Globus pallidus (tissue), 1 donor: ENCODE measurements around the gene SP140L.
"Not testable (repeated sequence)": the region's sequence is repeated elsewhere in the genome, so short reads cannot be mapped to it uniquely, and the experiment has no call there.

Experiments used
- DNase-seq: peaks from one replicate; pipeline ENCODE4 v3.0.0-alpha.2; 2015; ENCODE audit warnings: low spot score

The SP140L gene

GRCh38 chr2:230326453-230327417 is at the start of gene SP140L:
SP140L (plus strand) TSS chr2:230327193; CDS start chr2:230327270, 77 bp downstream.
- DNase-seq: peak; percentile 26

DNA sequence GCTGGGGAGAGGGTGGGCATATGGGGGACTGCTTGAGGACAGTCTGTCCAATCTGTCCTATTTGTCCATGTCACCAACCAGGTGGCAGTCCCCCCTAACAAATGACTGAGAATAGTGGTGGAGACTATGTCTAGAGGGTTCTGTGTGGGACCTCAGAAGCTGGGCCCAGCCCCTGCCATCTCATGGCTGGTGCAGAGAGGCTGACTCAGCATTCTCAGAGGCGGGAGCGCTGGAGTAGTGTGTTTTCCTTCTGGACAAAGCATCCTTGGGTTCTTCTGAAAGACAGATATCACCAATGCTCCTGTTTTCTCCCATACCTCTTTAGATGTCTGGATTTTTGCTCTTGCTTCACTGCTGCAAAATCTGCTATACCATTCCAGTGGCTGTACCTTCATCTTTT is 44.1 kb upstream of the SP140L start:
- DNase-seq: no peak

- no peak for DNase-seq
These were observed 40.9 kb upstream of the SP140L start for GRCh38 chr2:230286048-230286447.

GRCh38 chr2:230289311-230289710 is 37.7 kb upstream of the SP140L start:
- DNase-seq: not testable (repeated sequence)

- DNase-seq: no peak
These were observed 31.8 kb upstream of the SP140L start for GRCh38 chr2:230295192-230295591.

- DNase-seq: no peak
These were observed 30.1 kb upstream of the SP140L start for GRCh38 chr2:230296917-230297316.

GRCh38 chr2:230299618-230300017 is 27.4 kb upstream of the SP140L start:
- no peak for DNase-seq

DNA sequence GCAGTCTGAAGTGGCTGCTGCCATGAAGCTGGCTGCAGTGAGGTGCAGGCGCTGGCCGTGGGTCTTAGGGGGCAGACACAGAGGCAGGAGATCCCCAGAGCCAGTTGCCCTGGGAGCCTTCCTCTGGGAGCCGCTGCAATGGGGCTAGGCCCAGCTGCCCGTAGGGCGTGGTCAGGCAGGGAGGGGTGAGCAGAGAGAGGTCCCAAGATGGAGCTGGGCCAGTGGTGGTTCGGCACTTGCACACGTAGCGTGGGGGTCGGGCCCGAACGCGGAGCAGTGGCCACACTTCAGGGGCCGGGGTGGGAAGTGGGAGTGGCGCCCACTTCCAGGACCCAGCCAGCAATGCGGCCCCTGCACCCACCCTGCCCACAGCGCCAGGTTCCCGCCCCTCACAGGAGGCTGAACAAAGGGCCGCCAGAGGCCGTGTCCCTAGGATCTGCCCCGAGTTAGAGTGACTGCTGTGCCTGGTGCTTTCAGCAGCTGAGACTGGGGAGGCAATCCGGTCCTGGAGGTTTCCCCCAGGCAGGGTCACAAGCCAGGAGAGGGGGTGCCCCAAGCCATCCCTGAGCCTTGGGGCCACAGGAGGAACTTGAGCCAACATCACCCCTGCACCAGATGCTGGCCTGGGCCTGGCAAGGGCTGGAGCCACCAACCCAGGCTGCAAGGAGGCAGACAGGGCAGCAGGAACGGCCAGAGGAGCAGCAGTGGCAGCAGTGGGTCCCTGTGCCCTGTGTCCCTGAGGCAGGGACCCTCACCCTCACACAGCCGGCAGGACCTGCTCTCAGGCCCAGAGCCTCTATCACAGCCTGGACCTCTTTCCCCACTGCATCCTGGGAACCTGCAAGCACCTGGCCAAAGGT is 21.3 kb upstream of the SP140L start:
- no peak for DNase-seq

DNA sequence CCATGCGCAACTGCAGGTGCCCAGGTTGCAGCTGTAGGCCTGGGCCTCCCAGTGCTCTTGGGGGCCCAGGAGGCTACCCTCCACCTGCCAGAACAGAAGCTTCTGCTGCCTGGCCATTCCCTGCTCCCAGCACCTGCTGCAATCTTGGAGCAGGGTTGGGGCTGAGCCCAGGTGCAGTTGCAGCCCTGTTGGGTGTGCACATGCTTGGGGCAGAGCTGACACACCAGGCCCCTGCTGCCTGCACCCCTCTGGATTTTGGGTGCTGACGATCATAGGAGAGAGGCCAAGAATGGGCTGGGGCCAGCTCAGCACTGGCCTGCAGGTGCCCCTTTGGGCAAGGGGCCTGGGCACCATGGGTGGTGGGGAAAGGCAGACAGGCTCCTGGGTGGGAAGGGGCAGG is 20.5 kb upstream of the SP140L start:
- DNase-seq: no peak

DNA sequence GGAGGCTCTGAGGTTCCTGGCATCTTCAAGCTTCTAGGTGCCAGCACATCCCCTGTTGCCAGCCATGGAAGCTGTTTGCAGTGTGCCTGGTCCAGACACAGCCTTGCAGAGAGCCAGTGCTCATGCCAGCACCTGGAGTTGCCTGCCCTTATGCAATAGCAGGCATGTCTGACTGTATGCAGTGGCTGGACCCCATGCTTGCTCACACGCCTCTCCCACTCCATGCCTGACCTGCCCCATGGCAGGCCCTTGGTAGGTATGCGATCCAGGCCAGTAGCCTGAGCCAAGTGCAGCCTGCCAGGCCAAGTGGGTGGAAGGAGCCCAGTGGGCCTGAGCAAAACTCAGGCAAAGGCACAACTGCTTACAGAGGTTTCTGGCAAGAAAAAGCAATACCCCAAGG is 19.5 kb upstream of the SP140L start:
- no peak for DNase-seq

GRCh38 chr2:230308402-230309000 is 18.5 kb upstream of the SP140L start:
- DNase-seq: no peak

GRCh38 chr2:230310792-230311191 is 16.2 kb upstream of the SP140L start:
- DNase-seq: not testable (repeated sequence)

DNA sequence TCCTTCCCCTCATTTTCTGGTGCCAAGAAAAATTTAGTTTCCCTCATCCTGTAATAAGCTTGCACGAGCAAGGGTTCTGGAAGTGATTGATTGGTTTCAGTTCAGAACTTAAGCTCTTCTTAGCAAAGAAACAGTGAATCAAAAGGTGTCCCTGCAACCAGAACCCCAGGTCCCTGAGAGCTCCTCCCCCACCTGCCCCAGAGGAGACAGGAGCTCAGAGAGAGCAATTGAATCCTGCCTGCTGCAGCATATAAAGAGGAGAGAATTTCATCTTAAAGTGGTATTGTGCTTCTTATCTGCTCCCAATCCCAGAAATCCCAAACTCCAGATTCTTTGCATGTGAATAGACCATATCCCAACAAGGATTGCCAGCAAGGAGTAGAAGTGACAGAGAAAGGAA is 15.4 kb upstream of the SP140L start:
- DNase-seq: not testable (repeated sequence)

DNA sequence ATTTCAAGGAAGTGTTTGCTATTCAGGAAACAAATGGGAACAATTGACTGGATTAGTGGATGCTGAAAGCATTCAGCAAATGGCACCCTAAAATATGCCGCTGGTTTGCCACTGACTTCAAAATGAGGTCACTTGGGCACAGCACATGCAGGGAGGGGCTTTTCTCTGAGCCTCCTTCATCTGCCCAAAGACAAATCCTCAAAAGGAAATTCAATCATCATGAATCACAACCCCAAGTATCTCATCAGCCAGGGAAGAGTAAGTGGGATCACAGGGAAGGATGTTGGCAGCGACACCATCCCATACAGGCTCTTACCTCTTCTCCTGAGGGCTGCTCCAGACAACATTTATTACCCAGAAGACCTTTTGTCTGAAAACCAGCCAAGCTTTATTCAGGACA is 14.4 kb upstream of the SP140L start:
- DNase-seq: no peak

- DNase-seq: no peak
These were observed 9.6 kb upstream of the SP140L start for GRCh38 chr2:230317366-230317765.

DNA sequence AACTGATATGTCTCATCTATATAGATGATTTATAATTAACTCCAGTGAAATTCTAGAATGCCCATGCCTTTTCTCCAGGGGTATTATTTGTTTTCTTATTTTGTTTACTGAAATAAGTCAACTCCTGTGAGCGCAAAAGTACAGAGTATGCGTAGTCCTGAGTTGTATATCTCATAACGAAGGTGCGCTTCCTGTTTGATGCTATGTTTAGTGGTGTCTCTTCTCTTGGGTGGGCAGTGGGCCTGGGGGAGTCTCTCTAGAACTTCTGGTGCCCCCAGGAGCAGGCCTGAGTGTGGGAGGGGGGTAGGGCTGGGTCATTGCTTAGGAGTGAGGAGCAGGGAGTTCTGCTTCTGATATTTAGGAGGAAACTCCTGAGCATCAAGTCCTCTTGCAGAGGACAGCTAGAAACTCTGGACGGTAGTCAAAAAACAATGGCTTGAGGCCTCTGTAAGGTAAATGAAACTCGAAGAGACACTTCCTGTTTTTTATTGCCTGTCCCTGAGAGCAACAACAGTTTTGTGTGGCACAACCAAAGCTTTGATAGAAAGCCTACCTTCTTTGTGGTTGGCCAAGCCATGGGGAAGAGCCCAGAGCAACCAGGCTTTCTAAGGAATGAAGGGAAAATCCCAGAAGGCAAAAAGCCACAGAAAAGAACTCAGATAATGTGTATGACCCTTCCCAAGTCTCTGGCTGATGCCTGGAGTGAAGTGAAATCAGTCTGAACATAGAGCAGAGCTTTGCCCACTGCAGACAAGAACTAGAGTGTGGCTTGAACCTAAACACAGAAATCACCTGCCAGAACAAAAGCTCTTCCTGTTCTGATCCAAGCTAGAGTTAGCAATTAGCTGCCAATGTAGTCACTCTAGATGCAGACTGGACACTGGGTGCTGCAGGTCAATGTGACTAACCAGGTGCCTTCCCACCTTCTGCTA is 8.5 kb upstream of the SP140L start:
- no peak for DNase-seq

GRCh38 chr2:230319211-230319862 is 7.7 kb upstream of the SP140L start:
- DNase-seq: no peak

DNA sequence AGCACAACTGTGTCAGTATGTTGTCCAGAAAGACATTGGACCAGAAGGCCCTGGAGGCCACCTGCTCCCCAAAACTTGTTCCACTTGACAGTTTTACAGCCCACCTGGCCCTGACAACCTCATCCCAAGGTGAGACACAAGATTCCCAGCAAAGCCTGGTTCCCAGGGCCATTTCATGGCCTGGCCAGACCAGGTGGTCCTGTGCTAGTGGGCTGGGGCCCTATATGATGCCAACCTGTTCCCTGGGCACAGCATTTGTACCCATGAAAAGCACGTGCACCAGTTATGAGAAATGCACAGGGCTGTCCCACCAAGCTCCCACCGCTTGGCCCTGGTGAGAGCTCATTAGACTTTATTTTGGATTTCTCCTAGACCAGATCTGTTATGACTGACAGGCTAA is 6.0 kb upstream of the SP140L start:
- DNase-seq: no peak

- no peak for DNase-seq
These were observed 4.2 kb upstream of the SP140L start for GRCh38 chr2:230322561-230323384.
